ENCODE results near the gene ERLIN1.

GRCh38 chr10:100114460-100114859 lies 71.4 kb downstream of the ERLIN1 start:
- TF ChIP-seq POLR2AphosphoS5 (IDR thresholded peaks at IDR 0.05; ENCODE audit: low read depth) = no peak
- no peak for TF ChIP-seq EZH2 (IDR thresholded peaks at IDR 0.05; ENCODE audit: low read depth, unreplicated experiment)
- no peak for TF ChIP-seq CREB1 (CRISPR knock-in tag; IDR thresholded peaks at IDR 0.05; ENCODE audit: low read depth)
- TF ChIP-seq CTCF (conservative IDR thresholded peaks at IDR 0.05; ENCODE audit: low read depth in 2 of 2) = no peak
- TF ChIP-seq REST (IDR thresholded peaks at IDR 0.05; ENCODE audit: unreplicated experiment) = no peak
